K562 (cell line): ENCODE measurements around the gene STK17A. TPM values are rescaled to one million over a fixed set of nuclear protein-coding genes. Genes with fewer than 3 reads are reported as not detected.

ENCODE experiments used
- ATAC-seq: fragments of 200-7000 bp; cut with Tn5 transposase; 3 replicates; pipeline ENCODE4 v1.9.1; 2020; ENCODE audit warnings: moderate library complexity
- BruUV-seq: library from RNA; stranded (reverse); fragments of 400-500 nt; replicated peaks from 2 replicates; lab custom pipeline; 2021; lab: Mats Ljungman, UMichigan
- CTCF ChIA-PET: fragments of 300-600 bp; formaldehyde crosslinking; extraction: SDS; loops from one replicate; lab custom pipeline; 2021; ENCODE audit warnings: low intra/inter-chr PET ratio; lab: Yijun Ruan, JAX
- POLR2A ChIA-PET: fragments of 300-600, 350-650 bp; sonication (Branson Sonifier 250); formaldehyde crosslinking; extraction: SDS; loops from one replicate; lab custom pipeline; 2021; ENCODE audit warnings: antibody characterized with exemption, inconsistent platforms; lab: Yijun Ruan, JAX
- DNase-seq, 4 experiments: peaks; one replicate each; pipeline versions ENCODE4 v3.0.0 to v3.0.0-alpha.2; 2011 to 2018; ENCODE audit warnings: low spot score in 3 of 4, mixed read lengths in 3 of 4; ENCODE audit errors: extremely low read depth in 1 of 4
- FAIRE-seq: peaks from 2 replicates; lab custom pipeline; 2011; peaks lifted over from hg19 to GRCh38; lab: Jason Lieb, UNC
- H2AFZ ChIP-seq: 2 replicates; pipeline ENCODE4 v1.6.0; 2011; ENCODE audit warnings: low read depth, low read length, control low read depth, inconsistent platforms
- H3K27ac ChIP-seq: fragments of 200-600 bp; 3 replicates; pipeline ENCODE4 v1.8.0; 2011; ENCODE audit warnings: low read depth, mild to moderate bottlenecking, control low read depth, inconsistent platforms, low read length, moderate library complexity, mixed read lengths; ENCODE audit errors: extremely low read depth
- H3K27me3 ChIP-seq, 2 experiments: fragments of 300-600 bp in 1 of 2; 2 replicates in 1 of 2; 3 replicates in 1 of 2; pipeline versions ENCODE4 v1.6.0 to v1.8.0; 2011; ENCODE audit warnings: inconsistent platforms in 2 of 2, low read length in 2 of 2, mild to moderate bottlenecking in 1 of 2, mixed read lengths in 1 of 2, moderate library complexity in 1 of 2; ENCODE audit not compliant: control insufficient read depth in 2 of 2, insufficient read depth in 2 of 2
- H3K36me3 ChIP-seq: fragments of 300-600 bp; 3 replicates; pipeline ENCODE4 v1.8.0; 2011; ENCODE audit warnings: mild to moderate bottlenecking, low read length, inconsistent platforms; ENCODE audit not compliant: control insufficient read depth, insufficient read depth
- H3K4me1 ChIP-seq, 2 experiments: fragments of 200-600 bp in 1 of 2; replicated peaks in 1 of 2; 2 replicates in 1 of 2; 3 replicates in 1 of 2; pipeline versions ENCODE4 v1.5.1 to v1.8.0; 2011; ENCODE audit warnings: inconsistent platforms in 2 of 2, low read length in 2 of 2, mild to moderate bottlenecking in 1 of 2, mixed read lengths in 1 of 2, moderate library complexity in 1 of 2; ENCODE audit not compliant: control insufficient read depth in 2 of 2, insufficient read depth in 2 of 2
- H3K4me2 ChIP-seq: 2 replicates; pipeline ENCODE4 v1.6.1; 2011; ENCODE audit warnings: low read length, control low read depth, inconsistent platforms, mixed read lengths; ENCODE audit not compliant: insufficient read depth
- H3K4me3 ChIP-seq: fragments of 200-600 bp; sonication (generic), shearing (Covaris generic); 2 replicates; pipeline ENCODE4 v1.5.1; 2016; ENCODE audit warnings: control low read depth, inconsistent platforms
- H3K79me2 ChIP-seq: fragments of 200-600 bp; 3 replicates; pipeline ENCODE4 v1.8.0; 2011; ENCODE audit warnings: low read length, inconsistent platforms; ENCODE audit not compliant: control insufficient read depth, insufficient read depth
- H3K9ac ChIP-seq, 2 experiments: 2 replicates each; pipeline versions ENCODE4 v1.6.0 to v1.6.1; 2011; ENCODE audit warnings: low read depth in 2 of 2, low read length in 2 of 2, control low read depth in 1 of 2, inconsistent platforms in 1 of 2, mild to moderate bottlenecking in 1 of 2, mixed read lengths in 1 of 2; ENCODE audit not compliant: insufficient read depth in 1 of 2
- H3K9me1 ChIP-seq: one replicate; pipeline ENCODE4 v1.6.0; 2011; ENCODE audit warnings: inconsistent platforms, mild to moderate bottlenecking, low read length, moderate library complexity; ENCODE audit not compliant: control insufficient read depth, insufficient read depth
- H3K9me3 ChIP-seq: replicated peaks from 2 replicates; pipeline ENCODE4 v1.5.1; 2011; ENCODE audit warnings: low read depth, low read length, inconsistent platforms; ENCODE audit not compliant: control insufficient read depth, insufficient read depth
- H4K20me1 ChIP-seq: replicated peaks from 2 replicates; pipeline ENCODE4 v1.6.1; 2011; ENCODE audit warnings: low read length, inconsistent platforms, mixed read lengths; ENCODE audit not compliant: control insufficient read depth, insufficient read depth
- C11orf30 ChIP-seq: fragments of 450-650 bp; IDR thresholded peaks from 2 replicates; pipeline ENCODE4 v1.6.1; 2016; ENCODE audit warnings: low read depth, mild to moderate bottlenecking
- MYC ChIP-seq, 2 experiments: fragments of 250-450 bp in 1 of 2; sonication (Bioruptor Pico) in 1 of 2; IDR thresholded peaks; 2 replicates each; pipeline versions ENCODE4 v1.5.1 to v1.6.1; 2012 to 2021; ENCODE audit warnings: low read depth in 2 of 2, borderline replicate concordance in 1 of 2, improper control_type of control experiment in 1 of 2, low read length in 1 of 2, mild to moderate bottlenecking in 1 of 2, moderate library complexity in 1 of 2
- NUFIP1 ChIP-seq: fragments of 450-650 bp; IDR thresholded peaks from 2 replicates; pipeline ENCODE4 v1.6.1; 2018; ENCODE audit not compliant: partially characterized antibody
- RREB1 ChIP-seq: fragments of 250-450 bp; sonication (Bioruptor Pico); IDR thresholded peaks from 2 replicates; pipeline ENCODE4 v1.4.0; 2020
- SNRNP70 ChIP-seq: fragments of 200-400 bp; formaldehyde crosslinking; optimal IDR thresholded peaks from 2 replicates; pipeline ENCODE3; 2017; ENCODE audit warnings: low read depth, low read length
- ZNF431 ChIP-seq: sonication (generic); formaldehyde crosslinking; IDR thresholded peaks from 2 replicates; pipeline ENCODE4 v1.8.0; 2022; ENCODE audit warnings: mild to moderate bottlenecking, missing genetic modification reagents
- ZNF586 ChIP-seq: fragments of 450-650 bp; formaldehyde crosslinking; conservative IDR thresholded peaks from 2 replicates; pipeline ENCODE4 v1.4.0; 2020; ENCODE audit warnings: mild to moderate bottlenecking, moderate library complexity
- WGBS: fragments of 100-300 bp; shearing (Covaris generic); methylation state at CpG from one replicate; pipeline ENCODE4 v1.1.6; 2016; ENCODE audit warnings: low coverage, mixed read lengths; ENCODE audit not compliant: insufficient coverage; ENCODE audit errors: missing lambda C conversion rate; 5-methylcytosine and 5-hydroxymethylcytosine counted together
- in situ Hi-C: fragments of 300-500 bp; cut with MboI; formaldehyde crosslinking; loops from 4 replicates; pipeline ENCODE4 v1.15.0; 2018; ENCODE audit warnings: inconsistent platforms, mixed read lengths
- intact Hi-C: fragments of 100-400 bp; cut with micrococcal nuclease; formaldehyde crosslinking; loops from 2 replicates; pipeline ENCODE4 v1.14.2; 2022
- polyA plus RNA-seq, 8 experiments: library from polyadenylated mRNA; depleted of rRNA in 4 of 8; stranded (reverse) in 5 of 8; unstranded in 3 of 8; fragments of >200 nt; fragmentation: Nextera tagmentation in 2 of 8; fragmentation: Illumina TruSeq in 1 of 8; extraction: Ambion mirVana in 2 of 8; extraction: Trizol in 1 of 8; gene quantifications; 2 replicates each; pipeline versions ENCODE4 v1.2.1 to v1.2.3, GENCODE V29; 2011 to 2014; ENCODE audit warnings: inconsistent platforms in 1 of 8, missing spikeins in 1 of 8
- total RNA-seq, 7 experiments: library from RNA; depleted of rRNA in 6 of 7; stranded (reverse); fragments of >200 nt in 6 of 7; fragmentation: Illumina TruSeq in 2 of 7; extraction: Trizol in 2 of 7; gene quantifications; 2 replicates each; pipeline versions ENCODE4 v1.2.1 to v1.2.3, GENCODE V29; 2011 to 2021; ENCODE audit warnings: low replicate concordance in 1 of 7

STK17A gene
- total and polyA plus RNA-seq, 9 of the 15 experiments (the other 6 are each of a cell fraction or from before 2014, with no cell fraction given): 3.4 to 16.3 (median 13.2) TPM

- WGBS: 77% methylated on average over 4 of the region's 4 CpGs
- Histone ChIP-seq H3K4me3 (no peak overlapping the region), H4K20me1 (no peaks in the 10 kb centered on the region), H3K27ac (no peak overlapping the region), H3K27me3 (no peaks in the 10 kb centered on the region), H3K4me1 (peaks cover 0 to 7% of the 10 kb centered on the region in 2 experiments; a peak in 2 of 5 replicates), H3K9me3 (no peaks in the 10 kb centered on the region; the same call in none of the 2 replicates), H3K36me3 (peaks cover 3% of the 10 kb centered on the region; the same call in 1 of the 3 replicates), H3K9ac (no peak overlapping the region), H3K9me1 (no peaks in the 10 kb centered on the region), H3K79me2 (peaks cover 97% of the 10 kb centered on the region), H2AFZ (no peak overlapping the region), H3K4me2 (no peak overlapping the region)
- no TSS peak for BruUV-seq
- TF ChIP-seq SNRNP70 (no peak), RREB1 (CRISPR knock-in tag) (no peak), MYC (IDR thresholded peaks at IDR 0.05; ENCODE audit: low read depth, low read length) (no peak), MYC (CRISPR knock-in tag; IDR thresholded peaks at IDR 0.05; ENCODE audit: borderline replicate concordance, low read depth) (no peak), NUFIP1 (no peak), ZNF431 (CRISPR knock-in tag) (peak; percentile 80), C11orf30 (no peak), ZNF586 (CRISPR knock-in tag) (no peak)
- ChIA-PET POLR2A (interaction anchor here (1.1 kb wide), 1 partner anchor 13 kb away, joined by 3 read pairs; no protein-coding TSS in a partner anchor), CTCF (no interaction called here)
- DNase-seq (no peak), ATAC-seq (no peak), FAIRE-seq (no peak)
- intact Hi-C loops (no loop called here), in situ Hi-C loops (no loop called here)
Observed at GRCh38 chr7:43671521-43671920, 88.6 kb downstream of the STK17A start.
